VCaP (cell line): ENCODE results near the gene FLAD1.
A peak's percentile ranks its signal among the peaks of the same experiment; 100 is the strongest.

ENCODE experiments used
- H3K27ac ChIP-seq: fragments of 450-650 bp; 2 replicates; pipeline ENCODE4 v1.5.1; 2017
- TF ChIP-seq, protein P1 (sequence below): fragments of 450-650 bp; conservative IDR thresholded peaks from 2 replicates; pipeline ENCODE4 v1.5.1; 2017; ENCODE audit warnings: mild to moderate bottlenecking, moderate library complexity

Gene FLAD1

GRCh38 chr1:155037043-155037442 is 53.9 kb downstream of the FLAD1 start:
- TF ChIP-seq, protein P1, sequence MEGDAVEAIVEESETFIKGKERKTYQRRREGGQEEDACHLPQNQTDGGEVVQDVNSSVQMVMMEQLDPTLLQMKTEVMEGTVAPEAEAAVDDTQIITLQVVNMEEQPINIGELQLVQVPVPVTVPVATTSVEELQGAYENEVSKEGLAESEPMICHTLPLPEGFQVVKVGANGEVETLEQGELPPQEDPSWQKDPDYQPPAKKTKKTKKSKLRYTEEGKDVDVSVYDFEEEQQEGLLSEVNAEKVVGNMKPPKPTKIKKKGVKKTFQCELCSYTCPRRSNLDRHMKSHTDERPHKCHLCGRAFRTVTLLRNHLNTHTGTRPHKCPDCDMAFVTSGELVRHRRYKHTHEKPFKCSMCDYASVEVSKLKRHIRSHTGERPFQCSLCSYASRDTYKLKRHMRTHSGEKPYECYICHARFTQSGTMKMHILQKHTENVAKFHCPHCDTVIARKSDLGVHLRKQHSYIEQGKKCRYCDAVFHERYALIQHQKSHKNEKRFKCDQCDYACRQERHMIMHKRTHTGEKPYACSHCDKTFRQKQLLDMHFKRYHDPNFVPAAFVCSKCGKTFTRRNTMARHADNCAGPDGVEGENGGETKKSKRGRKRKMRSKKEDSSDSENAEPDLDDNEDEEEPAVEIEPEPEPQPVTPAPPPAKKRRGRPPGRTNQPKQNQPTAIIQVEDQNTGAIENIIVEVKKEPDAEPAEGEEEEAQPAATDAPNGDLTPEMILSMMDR, result no peak

GRCh38 chr1:155037851-155038441 is 54.8 kb downstream of the FLAD1 start:
- TF ChIP-seq, protein P1, result no peak
- H3K27ac ChIP-seq, result peak overlapping the region; percentile 60

More at GRCh38 chr1:155037043-155037442, 53.9 kb downstream of the FLAD1 start:
- no peak overlapping the region for H3K27ac ChIP-seq

DNA sequence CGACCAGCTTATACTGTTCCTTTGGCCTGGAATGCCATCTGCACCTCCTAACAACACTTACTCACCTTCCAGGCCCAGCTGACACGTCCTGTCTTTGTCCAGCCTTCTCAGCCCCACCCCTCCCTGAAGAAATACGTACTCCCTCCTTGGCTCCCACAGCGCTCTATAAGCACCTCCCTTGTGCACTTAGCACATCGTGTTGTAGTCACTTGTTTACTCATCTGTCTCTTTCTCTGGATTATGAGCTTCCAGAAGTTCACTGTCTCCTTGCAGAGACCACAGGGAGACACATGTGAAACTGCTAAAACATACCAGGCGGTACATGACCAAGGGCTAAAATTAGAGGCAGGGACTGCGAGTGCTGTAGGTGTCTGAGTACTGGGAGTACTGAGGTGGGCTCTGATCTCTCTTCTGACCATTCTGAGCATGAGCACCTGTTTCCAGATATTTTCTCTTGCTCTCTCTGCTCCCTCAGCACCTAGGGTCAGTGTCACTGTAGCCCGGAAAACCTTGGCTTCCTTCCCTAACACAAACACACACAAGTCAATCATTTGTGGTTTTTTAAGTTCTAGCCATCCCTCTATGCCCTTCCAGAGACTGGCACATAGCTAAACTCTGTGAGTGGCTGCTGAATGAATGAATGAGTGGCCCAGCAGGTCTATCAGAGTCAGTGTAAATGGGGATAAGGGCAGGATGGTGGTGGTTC is 55.6 kb downstream of the FLAD1 start:
- peak overlapping the region; percentile 60 for H3K27ac ChIP-seq
- TF ChIP-seq, protein P1, result no peak

DNA sequence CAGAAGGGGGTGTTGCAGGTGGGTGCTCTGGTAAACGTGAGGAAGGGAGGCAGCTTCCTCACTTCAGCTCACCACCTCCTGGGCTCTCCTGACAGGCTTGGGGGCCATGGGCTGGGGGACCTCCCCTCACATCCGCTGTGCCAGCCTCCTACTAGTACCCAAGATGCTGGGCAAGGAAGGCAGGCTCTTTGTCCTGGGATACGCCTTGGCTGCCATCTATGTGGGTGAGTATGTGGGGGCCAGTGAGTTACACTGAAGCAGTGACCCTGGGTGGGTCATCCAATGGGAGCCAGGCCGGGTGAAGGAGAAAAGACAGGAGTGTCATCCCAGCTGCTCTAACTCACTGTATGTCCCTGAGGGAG is 56.1 kb downstream of the FLAD1 start:
- H3K27ac ChIP-seq, result peak overlapping the region; percentile 60
- TF ChIP-seq, protein P1, result no peak

- TF ChIP-seq, protein P1, result no peak
- no peak overlapping the region for H3K27ac ChIP-seq
These were observed 57.4 kb downstream of the FLAD1 start for GRCh38 chr1:155040358-155041093.
